Neural progenitor cell (in vitro differentiated cells): ENCODE data around the gene ZNF549. TPM values are rescaled to one million over a fixed set of nuclear protein-coding genes. Genes with fewer than 3 reads are reported as not detected.
"Not testable (repeated sequence)": the region's sequence is repeated elsewhere in the genome, so short reads cannot be mapped to it uniquely, and the experiment has no call there.

Experiments used
- DNase-seq: peaks from one replicate; pipeline ENCODE4 v3.0.0-alpha.2; 2016; ENCODE audit warnings: low spot score
- H2AFZ ChIP-seq: fragments of 200-600 bp; sonication (generic); replicated peaks from 2 replicates; pipeline ENCODE4 v1.6.1; 2016; ENCODE audit warnings: antibody characterized with exemption
- H3F3A ChIP-seq: fragments of 200-600 bp; sonication (generic); 2 replicates; pipeline ENCODE4 v1.6.1; 2016; ENCODE audit warnings: antibody characterized with exemption, low read depth
- H3K27ac ChIP-seq: fragments of 200-600 bp; sonication (generic); 2 replicates; pipeline ENCODE4 v1.5.1; 2016; ENCODE audit warnings: mild to moderate bottlenecking
- H3K27me3 ChIP-seq: fragments of 200-600 bp; sonication (generic); 2 replicates; pipeline ENCODE4 v1.6.1; 2016; ENCODE audit warnings: mild to moderate bottlenecking, moderate library complexity
- H3K36me3 ChIP-seq: fragments of 200-600 bp; sonication (generic); 2 replicates; pipeline ENCODE4 v1.5.1; 2016
- H3K4me1 ChIP-seq: fragments of 200-600 bp; sonication (generic); 2 replicates; pipeline ENCODE4 v1.6.1; 2016; ENCODE audit warnings: mixed run types
- H3K4me2 ChIP-seq: fragments of 200-600 bp; sonication (generic); 2 replicates; pipeline ENCODE4 v1.6.1; 2016
- H3K4me3 ChIP-seq: fragments of 200-600 bp; sonication (generic); 2 replicates; pipeline ENCODE4 v1.5.1; 2016
- H3K79me2 ChIP-seq: fragments of 200-600 bp; sonication (generic); 2 replicates; pipeline ENCODE4 v1.6.1; 2016; ENCODE audit warnings: low read depth
- H3K9ac ChIP-seq: fragments of 200-600 bp; sonication (generic); 2 replicates; pipeline ENCODE4 v1.6.1; 2016
- H3K9me3 ChIP-seq: fragments of 200-600 bp; sonication (generic); 2 replicates; pipeline ENCODE4 v1.5.1; 2016; ENCODE audit warnings: low read depth
- H4K20me1 ChIP-seq: fragments of 200-600 bp; sonication (generic); 2 replicates; pipeline ENCODE4 v1.6.1; 2016; ENCODE audit warnings: low read depth
- H3K27ac Mint-ChIP-seq: 3 replicates; pipeline ENCODE4 v1.8.0; 2021; ENCODE audit warnings: mixed read lengths
- H3K27me3 Mint-ChIP-seq: 2 replicates; pipeline ENCODE4 v1.8.0; 2022; ENCODE audit warnings: low read depth, mild to moderate bottlenecking, inconsistent platforms, moderate library complexity, mixed read lengths; ENCODE audit not compliant: insufficient read depth
- H3K36me3 Mint-ChIP-seq: 3 replicates; pipeline ENCODE4 v1.8.0; 2021; ENCODE audit warnings: mixed read lengths
- H3K4me1 Mint-ChIP-seq: 3 replicates; pipeline ENCODE4 v1.8.0; 2021; ENCODE audit warnings: mixed read lengths
- H3K4me3 Mint-ChIP-seq: 3 replicates; pipeline ENCODE4 v1.8.0; 2021; ENCODE audit warnings: mild to moderate bottlenecking, moderate library complexity, mixed read lengths
- H3K9me3 Mint-ChIP-seq: 3 replicates; pipeline ENCODE4 v1.8.0; 2020; ENCODE audit warnings: mixed read lengths
- CTCF ChIP-seq: fragments of 200-600 bp; sonication (generic); IDR thresholded peaks from 2 replicates; pipeline ENCODE4 v1.5.1; 2017; ENCODE audit warnings: antibody characterized with exemption, mild to moderate bottlenecking
- EZH2 ChIP-seq: fragments of 200-600 bp; sonication (generic); IDR thresholded peaks from 2 replicates; pipeline ENCODE4 v1.6.1; 2017; ENCODE audit warnings: antibody characterized with exemption, mild to moderate bottlenecking, moderate library complexity
- EZH2phosphoT487 ChIP-seq: fragments of 200-600 bp; sonication (generic); IDR thresholded peaks from 2 replicates; pipeline ENCODE4 v1.6.1; 2017; ENCODE audit warnings: antibody characterized with exemption
- total RNA-seq: library from RNA; depleted of rRNA; stranded (reverse); fragments of >200 nt; gene quantifications from 2 replicates; pipeline ENCODE4 v1.2.3, GENCODE V29; 2015; ENCODE audit warnings: low replicate concordance

Gene ZNF549
- 10.6 and 15.6 TPM in 2 replicates for total RNA-seq

- peak within 1 kb of the TSS; percentile 55 for H3K27ac ChIP-seq
- Mint-ChIP-seq H3K9me3 (peaks cover 56% of the 10 kb centered on the region), H3K4me3 (peak within 1 kb of the TSS; percentile 96), H3K27me3 (no peaks in the 10 kb centered on the region), H3K36me3 (peaks cover 31% of the 10 kb centered on the region), H3K4me1 (peaks cover 13% of the 10 kb centered on the region), H3K27ac (peak within 1 kb of the TSS; percentile 22)
- H3K4me3 ChIP-seq: peak within 1 kb of the TSS; percentile 87
- H3F3A ChIP-seq: peaks cover 9% of the 10 kb centered on the region
- H3K36me3 ChIP-seq: peaks cover 4% of the 10 kb centered on the region
- H3K9me3 ChIP-seq: no peaks in the 10 kb centered on the region
- TF ChIP-seq EZH2 (no peak), CTCF (no peak), EZH2phosphoT487 (no peak)
- no peaks in the 10 kb centered on the region for H4K20me1 ChIP-seq
- H2AFZ ChIP-seq: peak within 1 kb of the TSS; percentile 90
- peak; percentile 96 for DNase-seq
- H3K79me2 ChIP-seq: peaks cover 49% of the 10 kb centered on the region
- H3K27me3 ChIP-seq: peaks cover 3% of the 10 kb centered on the region
- H3K4me1 ChIP-seq: peaks cover 11% of the 10 kb centered on the region
- H3K9ac ChIP-seq: peak within 1 kb of the TSS; percentile 78
- H3K4me2 ChIP-seq: peak within 1 kb of the TSS; percentile 91
These were observed at the start of gene ZNF549 for GRCh38 chr19:57527136-57527881. TSS of gene ZNF549 (plus strand) at chr19:57527356. CDS start at chr19:57527574, 218 bp downstream.

GRCh38 chr19:57487477-57488298 is 39.5 kb upstream of the ZNF549 start, which contains the start of gene ZNF419:
TSS of gene ZNF419 (plus strand) at chr19:57487750. CDS start at chr19:57487951, 201 bp downstream.
- H3K9me3 ChIP-seq, H3K4me1 ChIP-seq, H3K27ac ChIP-seq, H3F3A ChIP-seq, H3K27me3 Mint-ChIP-seq, H3K27ac Mint-ChIP-seq, H3K36me3 ChIP-seq, H3K27me3 ChIP-seq, H4K20me1 ChIP-seq: not testable (repeated sequence)
- Mint-ChIP-seq H3K4me1 (peaks cover 12% of the 10 kb centered on the region), H3K4me3 (peak within 1 kb of the TSS; percentile 84), H3K36me3 (peaks cover 39% of the 10 kb centered on the region), H3K9me3 (peaks cover 50% of the 10 kb centered on the region)
- H3K4me2 ChIP-seq: peak within 1 kb of the TSS; percentile 76
- peak within 1 kb of the TSS; percentile 46 for H3K9ac ChIP-seq
- peaks cover 17% of the 10 kb centered on the region for H3K79me2 ChIP-seq
- peak within 1 kb of the TSS; percentile 77 for H3K4me3 ChIP-seq
- peak; percentile 94 for DNase-seq
- H2AFZ ChIP-seq: peak within 1 kb of the TSS; percentile 88

- H4K20me1 ChIP-seq, H3K27ac ChIP-seq, DNase-seq, H3K27me3 ChIP-seq, H3K9ac ChIP-seq, H3K9me3 ChIP-seq, H3F3A ChIP-seq, H3K36me3 ChIP-seq, H3K27ac Mint-ChIP-seq, H2AFZ ChIP-seq, H3K27me3 Mint-ChIP-seq, H3K4me1 ChIP-seq: not testable (repeated sequence)
- Mint-ChIP-seq H3K4me3 (peak overlapping the region; percentile 84), H3K4me1 (peaks cover 12% of the 10 kb centered on the region), H3K36me3 (peaks cover 45% of the 10 kb centered on the region), H3K9me3 (peaks cover 55% of the 10 kb centered on the region)
- Histone ChIP-seq H3K4me2 (peak overlapping the region; percentile 76), H3K79me2 (peaks cover 17% of the 10 kb centered on the region), H3K4me3 (peak overlapping the region; percentile 41)
These were observed 38.9 kb upstream of the ZNF549 start for GRCh38 chr19:57488299-57488644.

GRCh38 chr19:57499332-57499679 is 27.9 kb upstream of the ZNF549 start:
- not testable (repeated sequence) for H3K9ac ChIP-seq, H3F3A ChIP-seq, H3K27me3 Mint-ChIP-seq, H3K4me1 ChIP-seq, H3K36me3 ChIP-seq, H4K20me1 ChIP-seq, H3K4me1 Mint-ChIP-seq, DNase-seq, H3K27ac ChIP-seq, H3K9me3 ChIP-seq, H3K27me3 ChIP-seq, H3K27ac Mint-ChIP-seq
- H3K9me3 Mint-ChIP-seq: peaks cover 59% of the 10 kb centered on the region
- Histone ChIP-seq H2AFZ (peak overlapping the region; percentile 55), H3K4me2 (peak overlapping the region; percentile 69), H3K79me2 (peaks cover 28% of the 10 kb centered on the region), H3K4me3 (peak overlapping the region; percentile 84)
- H3K4me3 Mint-ChIP-seq: peak overlapping the region; percentile 84
- peaks cover 53% of the 10 kb centered on the region for H3K36me3 Mint-ChIP-seq

GRCh38 chr19:57499680-57500395 is 27.3 kb upstream of the ZNF549 start, which contains the start of gene ZNF773:
TSS of gene ZNF773 (plus strand) at chr19:57499938. CDS start at chr19:57500081, 143 bp downstream.
- peaks cover 51% of the 10 kb centered on the region for H3K36me3 Mint-ChIP-seq
- H3K4me1 ChIP-seq, H3K27ac ChIP-seq, H3K36me3 ChIP-seq, H3K27me3 ChIP-seq, H4K20me1 ChIP-seq, H3K4me1 Mint-ChIP-seq, H3F3A ChIP-seq, H3K27me3 Mint-ChIP-seq, H3K27ac Mint-ChIP-seq, H3K9me3 ChIP-seq: not testable (repeated sequence)
- H3K4me3 Mint-ChIP-seq: peak within 1 kb of the TSS; percentile 84
- Histone ChIP-seq H3K4me3 (peak within 1 kb of the TSS; percentile 84), H3K4me2 (peak within 1 kb of the TSS; percentile 87), H3K79me2 (peaks cover 28% of the 10 kb centered on the region), H2AFZ (peak within 1 kb of the TSS; percentile 79), H3K9ac (peak within 1 kb of the TSS; percentile 80)
- DNase-seq: peak; percentile 98
- peaks cover 55% of the 10 kb centered on the region for H3K9me3 Mint-ChIP-seq

GRCh38 chr19:57500400-57500799 is 26.8 kb upstream of the ZNF549 start:
- H3K9ac ChIP-seq, H3K4me1 Mint-ChIP-seq, H3K4me1 ChIP-seq, H3K36me3 ChIP-seq, H4K20me1 ChIP-seq, H3F3A ChIP-seq, H3K9me3 ChIP-seq, H3K27me3 ChIP-seq, H3K27me3 Mint-ChIP-seq, H3K27ac ChIP-seq, DNase-seq, H2AFZ ChIP-seq, H3K27ac Mint-ChIP-seq: not testable (repeated sequence)
- peaks cover 54% of the 10 kb centered on the region for H3K9me3 Mint-ChIP-seq
- Histone ChIP-seq H3K79me2 (peaks cover 28% of the 10 kb centered on the region), H3K4me3 (peak overlapping the region; percentile 84), H3K4me2 (peak overlapping the region; percentile 87)
- peak overlapping the region; percentile 84 for H3K4me3 Mint-ChIP-seq
- peaks cover 51% of the 10 kb centered on the region for H3K36me3 Mint-ChIP-seq
